ENCODE data around the gene CNGB1. TPM values are rescaled to one million over a fixed set of nuclear protein-coding genes. Genes with fewer than 3 reads are reported as not detected.

Gene CNGB1
- total and polyA plus RNA-seq, 8 donors: 0.03 to 0.23 (median 0.14) TPM; not detected in 1

DNA sequence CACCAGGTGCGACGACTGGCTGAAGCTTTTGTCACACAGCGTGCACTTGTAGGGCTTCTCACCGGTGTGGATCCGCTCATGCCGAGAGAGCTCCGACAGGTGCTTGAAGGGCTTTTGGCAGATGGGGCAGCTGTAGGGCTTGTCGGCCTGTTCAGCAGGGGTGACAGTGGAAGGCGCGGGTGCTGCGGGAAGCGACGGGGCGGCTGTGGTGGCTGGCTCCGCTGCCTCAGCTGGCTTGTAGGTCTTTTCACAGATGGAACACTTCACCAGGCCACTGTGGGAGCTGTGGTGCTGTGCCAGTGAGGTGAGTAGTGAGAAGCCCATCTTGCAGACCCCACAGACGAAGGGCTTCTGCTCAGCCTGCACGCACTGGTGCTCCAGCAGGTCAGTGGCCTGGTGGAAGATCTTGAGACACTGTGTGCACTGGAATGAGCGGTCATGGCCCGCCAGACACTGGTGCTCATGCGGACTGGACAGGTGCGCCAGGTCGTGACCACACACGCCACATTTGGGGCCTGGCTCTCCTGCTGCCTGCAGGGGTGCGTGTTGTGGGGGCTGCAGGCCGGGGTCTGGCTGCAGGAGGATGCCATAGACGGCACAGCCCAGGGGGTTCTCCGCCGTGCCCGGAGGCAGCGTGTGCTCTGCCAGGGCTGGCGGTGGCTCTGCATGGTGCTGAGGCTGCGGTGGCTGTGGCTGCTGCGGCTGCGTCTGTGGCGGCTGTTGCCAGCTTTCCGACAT, 26.8 kb upstream of the CNGB1 start:
- peaks cover 35 to 76% of the 10 kb centered on the region in 2 donors for H3K4me1 ChIP-seq
- peak overlapping the region in 1 of 2 donors; percentile 97 for H3K27ac ChIP-seq
- ATAC-seq (no peak), DNase-seq (peak in 1 of 4 donors; percentile 68)
- TF ChIP-seq CTCF (IDR thresholded peaks at IDR 0.05): no peak
- no peak overlapping the region for H3K4me3 ChIP-seq
- intact Hi-C loops (cut with DNase I): no loop called here
- no peaks in the 10 kb centered on the region for H3K27me3 ChIP-seq
- peaks cover 0 to 40% of the 10 kb centered on the region in 2 donors for H3K36me3 ChIP-seq
- no peaks in the 10 kb centered on the region for H3K9me3 ChIP-seq

- TF ChIP-seq CTCF (IDR thresholded peaks at IDR 0.05): no peak
- peaks cover 35 to 71% of the 10 kb centered on the region in 2 donors for H3K4me1 ChIP-seq
- intact Hi-C loops (cut with DNase I): no loop called here
Observed at GRCh38 chr16:57997176-57997527, 26.2 kb upstream of the CNGB1 start.

GRCh38 chr16:57996406-57997175, 25.7 kb upstream of the CNGB1 start:
- H3K27ac ChIP-seq: peak overlapping the region in 1 of 2 donors; percentile 55
- peak in 1 of 4 donors; percentile 81 for DNase-seq
- TF ChIP-seq CTCF (IDR thresholded peaks at IDR 0.05): no peak
- peaks cover 35 to 65% of the 10 kb centered on the region in 2 donors for H3K4me1 ChIP-seq
- H3K27me3 ChIP-seq: no peaks in the 10 kb centered on the region
- no peaks in the 10 kb centered on the region for H3K9me3 ChIP-seq
- peaks cover 0 to 36% of the 10 kb centered on the region in 2 donors for H3K36me3 ChIP-seq
- H3K4me3 ChIP-seq: no peak overlapping the region
- ATAC-seq: no peak
- intact Hi-C loops (cut with DNase I): no loop called here

More at GRCh38 chr16:57997176-57997527, 26.2 kb upstream of the CNGB1 start:
- no peaks in the 10 kb centered on the region for H3K27me3 ChIP-seq
- ATAC-seq (no peak), DNase-seq (peak in 1 of 4 donors; percentile 79)
- H3K36me3 ChIP-seq: peaks cover 0 to 36% of the 10 kb centered on the region in 2 donors
- H3K9me3 ChIP-seq: no peaks in the 10 kb centered on the region
- H3K27ac ChIP-seq: no peak overlapping the region
- H3K4me3 ChIP-seq: no peak overlapping the region

GRCh38 chr16:57995721-57996405, 24.9 kb upstream of the CNGB1 start:
- Histone ChIP-seq H3K27me3 (no peaks in the 10 kb centered on the region), H3K4me1 (peaks cover 35 to 65% of the 10 kb centered on the region in 2 donors), H3K9me3 (no peaks in the 10 kb centered on the region), H3K36me3 (peaks cover 0 to 36% of the 10 kb centered on the region in 2 donors), H3K4me3 (no peak overlapping the region), H3K27ac (peak overlapping the region in 1 of 2 donors; percentile 55)
- no peak for TF ChIP-seq CTCF (IDR thresholded peaks at IDR 0.05)
- DNase-seq: peak in 1 of 4 donors; percentile 47
- ATAC-seq: no peak
- intact Hi-C loops (cut with DNase I): no loop called here

Data from left lung (tissue), 10 donors.